ENCODE measurements around the gene UBL4A.
A peak's percentile ranks its signal among the peaks of the same experiment; 100 is the strongest.

Gene UBL4A

DNA sequence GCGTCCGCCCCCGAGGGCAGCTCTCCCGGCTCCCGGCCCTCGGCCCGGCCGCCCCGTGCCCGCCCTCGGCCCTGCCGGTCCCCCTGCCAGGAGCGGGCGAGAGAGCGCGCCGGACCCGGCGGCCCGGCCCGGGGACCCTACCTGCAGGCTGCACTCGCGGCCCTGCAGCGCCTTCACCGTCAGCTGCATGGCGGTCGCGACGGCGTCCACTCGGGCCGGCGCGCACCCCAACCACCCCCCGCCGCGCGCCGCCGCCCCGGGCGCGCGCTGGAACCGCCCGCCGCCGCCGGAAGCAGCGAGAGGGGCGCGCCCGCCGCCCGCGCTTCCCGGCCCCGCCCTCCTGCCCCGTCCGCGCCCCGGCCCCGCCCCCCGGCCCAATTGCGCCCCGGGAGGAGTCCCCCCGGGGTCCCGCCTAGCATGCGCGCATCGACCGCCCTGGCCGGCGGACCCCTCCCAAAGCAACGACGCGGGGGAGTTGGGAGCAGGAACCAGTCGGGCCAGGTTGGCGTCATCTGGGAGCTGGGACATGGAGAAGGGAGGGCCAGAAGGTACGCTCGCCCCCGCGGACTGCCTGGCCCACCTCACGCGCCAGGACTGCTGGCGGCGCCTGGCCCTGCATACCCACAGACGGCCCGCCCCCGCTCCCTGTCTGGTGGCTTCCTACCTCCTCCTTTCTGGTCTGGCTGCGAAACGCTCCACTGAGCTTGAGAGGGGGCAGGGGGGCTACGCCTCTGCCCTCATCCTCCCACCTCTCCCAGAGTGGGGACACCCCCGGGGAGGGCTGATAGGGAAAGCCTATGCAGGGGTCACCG is at the start of gene UBL4A:
Gene UBL4A (minus strand): TSS at position 220 of the 812 bp plus-strand sequence. CDS start 31 bp downstream, at position 189.
- DNase-seq (ENCODE audit: low read depth), result peak; percentile 41

DNA sequence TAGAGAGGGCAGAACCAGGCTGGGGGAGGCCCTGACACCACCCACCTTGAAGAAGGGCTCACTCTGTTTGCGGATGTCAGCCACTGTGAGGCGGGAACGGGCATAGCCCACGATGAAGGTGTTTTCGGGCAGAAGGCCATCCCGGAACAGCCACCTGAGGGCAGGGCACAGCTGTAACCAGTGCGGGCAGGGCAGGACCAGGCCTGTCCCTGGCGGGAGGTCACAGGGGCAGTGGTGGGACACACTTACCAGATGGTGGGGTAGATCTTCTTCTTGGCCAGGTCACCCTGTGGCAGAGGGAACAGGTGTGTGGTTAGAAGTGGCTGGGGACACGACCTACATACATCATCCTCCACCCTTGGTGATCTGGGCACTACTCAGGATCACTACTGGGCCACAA is 49.5 kb upstream of the UBL4A start:
- no peak for DNase-seq (ENCODE audit: low read depth)

DNA sequence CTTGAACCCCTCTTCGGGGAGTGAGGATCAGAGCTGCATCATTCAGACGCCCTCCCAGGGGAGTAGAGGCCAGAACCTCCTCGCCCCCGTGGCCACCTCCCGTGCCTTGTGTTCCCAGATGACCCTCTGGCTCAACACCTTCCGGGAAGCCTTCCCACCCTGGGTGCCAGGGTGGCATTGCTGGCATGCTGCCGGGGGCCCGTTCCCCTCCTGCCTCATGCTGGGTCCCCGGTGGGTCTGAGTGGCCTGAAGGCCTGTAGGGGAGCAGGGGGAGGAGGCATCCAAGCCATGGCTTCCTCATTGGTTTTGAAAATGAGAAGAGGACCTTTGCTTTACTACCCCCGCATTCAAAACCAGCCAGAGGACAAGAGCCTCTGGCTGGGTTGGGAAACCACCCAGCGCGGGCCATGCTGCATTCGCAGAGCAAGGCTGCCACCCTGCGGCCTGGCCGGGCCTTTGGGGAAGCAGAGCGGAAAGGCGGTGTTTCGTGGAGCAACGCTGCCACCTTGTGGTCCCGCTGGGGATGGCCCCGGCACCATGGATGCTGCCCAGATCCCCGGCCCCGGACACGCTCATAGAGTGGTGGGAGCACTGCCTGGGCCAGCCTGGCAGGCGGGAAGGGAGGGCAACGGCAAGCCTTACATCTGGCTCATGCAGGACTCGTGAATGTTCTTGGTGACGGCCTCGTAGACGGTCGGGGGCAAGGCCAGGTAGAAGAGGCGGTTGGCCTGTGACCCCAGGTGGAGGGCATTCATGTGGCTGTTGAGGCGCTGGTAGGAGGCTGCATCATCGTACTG is 48.3 kb upstream of the UBL4A start:
- peak; percentile 80 for DNase-seq (ENCODE audit: low read depth)

GRCh38 chrX:154532690-154533089 is 46.3 kb upstream of the UBL4A start:
- DNase-seq (ENCODE audit: low read depth), result no peak

- no peak for DNase-seq (ENCODE audit: low read depth)
Measured at GRCh38 chrX:154531626-154532025, 45.2 kb upstream of the UBL4A start.

GRCh38 chrX:154530286-154530685 is 43.9 kb upstream of the UBL4A start:
- no peak for DNase-seq (ENCODE audit: low read depth)

- no peak for DNase-seq (ENCODE audit: low read depth)
Measured at GRCh38 chrX:154529206-154529612, 42.8 kb upstream of the UBL4A start.

GRCh38 chrX:154526901-154527675 is 40.7 kb upstream of the UBL4A start:
- peak; percentile 45 for DNase-seq (ENCODE audit: low read depth)

GRCh38 chrX:154525606-154526490 is 39.4 kb upstream of the UBL4A start:
- DNase-seq (ENCODE audit: low read depth), result no peak

DNA sequence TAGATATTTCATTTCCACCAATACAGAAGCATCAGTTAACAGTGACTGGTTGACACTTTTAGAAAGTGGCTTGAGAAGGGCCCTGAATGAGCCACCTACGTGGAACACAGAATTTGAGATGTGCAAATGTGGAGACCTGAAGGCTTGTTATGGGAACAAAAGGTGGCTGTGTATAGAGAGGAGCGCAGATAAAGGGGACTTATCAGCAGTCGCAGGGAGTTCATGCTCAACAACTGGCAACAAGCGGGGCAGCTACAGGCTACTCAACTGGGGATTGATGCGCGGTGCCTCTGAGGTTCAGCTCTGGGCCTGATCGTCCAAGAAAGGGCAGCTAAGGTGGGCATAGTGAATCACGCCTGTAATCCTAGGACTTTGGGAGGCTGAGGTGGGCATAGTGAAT is 33.0 kb upstream of the UBL4A start:
- DNase-seq (ENCODE audit: low read depth), result no peak

DNA sequence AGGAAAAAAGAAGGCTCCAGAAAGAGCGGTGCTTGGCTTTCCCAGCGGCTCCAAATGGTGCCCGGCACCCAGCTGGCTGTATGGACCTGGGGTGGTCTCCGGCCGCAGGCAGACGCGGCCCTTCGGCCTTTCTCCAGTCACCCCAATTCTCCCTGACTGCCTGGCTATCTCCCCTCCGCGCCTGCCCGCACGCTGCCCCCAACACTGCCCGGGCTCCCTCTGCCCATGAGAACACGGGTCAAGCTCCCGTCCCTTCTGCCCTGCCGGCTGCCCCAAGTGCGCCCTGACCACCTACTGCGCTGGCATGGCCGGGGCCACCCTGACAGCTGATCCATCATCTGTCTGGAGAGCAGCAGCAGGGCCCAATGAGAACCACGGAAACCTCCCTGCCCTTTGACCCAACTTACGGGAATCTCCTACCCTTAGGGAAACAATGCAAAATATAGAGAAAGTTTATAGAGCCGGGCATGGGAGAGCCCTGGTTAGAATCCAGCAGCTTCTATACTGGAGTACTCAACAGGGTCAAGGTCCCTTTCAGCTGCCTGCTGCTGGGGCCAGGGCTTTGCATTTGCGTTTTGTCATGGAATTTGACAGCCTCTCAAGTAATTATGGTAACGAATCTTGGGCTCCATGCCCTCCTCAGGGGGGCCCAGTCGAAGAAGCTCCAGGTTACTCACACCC is 30.8 kb upstream of the UBL4A start:
- no peak for DNase-seq (ENCODE audit: low read depth)

DNA sequence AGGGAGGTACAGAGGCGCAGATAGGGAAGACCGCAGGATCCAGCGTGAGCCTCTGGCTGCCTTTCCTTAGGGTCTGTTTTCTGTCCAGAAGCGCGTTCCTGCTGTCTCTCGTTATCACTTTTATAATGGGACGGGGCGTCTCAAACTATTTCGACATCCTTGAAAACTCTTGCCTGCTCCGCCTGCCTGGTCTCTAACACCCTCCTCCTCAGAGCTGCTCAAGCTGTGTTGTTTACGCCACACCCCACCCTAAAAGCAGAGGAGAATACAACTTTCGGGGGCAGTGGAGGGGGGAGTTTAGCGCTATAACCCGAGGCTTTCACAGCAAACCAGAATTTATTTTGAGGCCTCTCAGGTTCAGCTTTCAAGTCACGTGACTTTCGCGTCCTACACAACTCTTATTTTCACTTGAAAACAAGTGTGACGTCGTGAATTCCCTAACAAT is 30.3 kb upstream of the UBL4A start:
- no peak for DNase-seq (ENCODE audit: low read depth)

- DNase-seq (ENCODE audit: low read depth), result peak; percentile 89
Measured at GRCh38 chrX:154515966-154516655, 29.7 kb upstream of the UBL4A start, which contains the start of gene FAM3A. FAM3A (minus strand) TSS chrX:154516232; CDS start chrX:154515772, 460 bp downstream.

GRCh38 chrX:154515090-154515965 is 28.9 kb upstream of the UBL4A start:
- DNase-seq (ENCODE audit: low read depth), result no peak

- DNase-seq (ENCODE audit: low read depth), result no peak
Measured at GRCh38 chrX:154513716-154514115, 27.3 kb upstream of the UBL4A start.

GRCh38 chrX:154512879-154513553 is 26.6 kb upstream of the UBL4A start:
- DNase-seq (ENCODE audit: low read depth), result no peak

DNA sequence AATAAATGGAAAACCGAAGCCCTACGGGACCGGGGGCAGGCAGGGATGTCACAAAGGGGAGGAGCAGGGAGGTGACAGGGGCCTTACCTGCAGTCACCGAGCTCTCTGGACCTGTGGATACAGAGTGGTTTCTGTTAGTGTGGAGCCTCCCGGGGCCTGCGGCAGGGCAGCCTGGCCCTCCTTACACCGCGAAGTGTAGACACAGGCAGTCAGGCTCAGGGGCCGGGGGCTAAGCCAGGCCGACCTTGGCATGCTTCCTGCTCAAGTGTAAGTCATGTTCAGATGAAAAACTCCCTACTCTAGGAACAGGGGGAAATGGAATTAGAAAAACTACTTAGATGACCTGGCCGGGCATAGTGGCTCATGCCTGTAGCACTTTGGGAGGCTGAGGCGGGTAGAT is 25.3 kb upstream of the UBL4A start:
- no peak for DNase-seq (ENCODE audit: low read depth)

DNA sequence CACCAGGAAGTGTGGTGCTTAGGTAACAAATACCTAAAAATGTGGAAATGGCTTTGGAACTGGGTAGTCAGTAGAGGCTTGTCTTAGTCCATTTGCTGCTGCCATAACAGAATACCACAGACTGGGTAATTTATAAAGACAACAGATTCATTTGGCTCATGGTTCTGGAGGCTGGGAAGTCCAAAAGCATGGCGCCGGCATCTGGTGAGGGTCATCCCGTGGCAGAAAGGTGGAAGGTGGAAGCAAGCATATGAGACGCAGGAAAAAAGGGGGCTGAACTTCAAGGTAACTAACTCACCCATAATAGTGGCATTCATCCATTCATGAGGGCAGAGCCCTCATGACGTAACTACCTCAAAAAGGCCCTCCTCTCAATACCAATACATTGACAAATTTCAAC is 23.0 kb upstream of the UBL4A start:
- no peak for DNase-seq (ENCODE audit: low read depth)

GRCh38 chrX:154508384-154508745 is 21.9 kb upstream of the UBL4A start:
- DNase-seq (ENCODE audit: low read depth), result no peak
